Measurements from ENCODE around the gene AFF4.
A peak's percentile ranks its signal among the peaks of the same experiment; 100 is the strongest.
"Not testable (repeated sequence)": the region's sequence is repeated elsewhere in the genome, so short reads cannot be mapped to it uniquely, and the experiment has no call there.

The AFF4 gene
- 149 to 547 (median 272) reads per million in 18 experiments for total RNA-seq

GRCh38 chr5:132963171-132964104 is at the start of gene AFF4:
Gene AFF4 (minus strand): TSS chr5:132963634. CDS start chr5:132937189, 26,445 bp downstream.
- peak; percentile 97 to 99 for DNase-seq

- DNase-seq: not testable (repeated sequence)
Measured at GRCh38 chr5:133008455-133008854, 45.0 kb upstream of the AFF4 start.

DNA sequence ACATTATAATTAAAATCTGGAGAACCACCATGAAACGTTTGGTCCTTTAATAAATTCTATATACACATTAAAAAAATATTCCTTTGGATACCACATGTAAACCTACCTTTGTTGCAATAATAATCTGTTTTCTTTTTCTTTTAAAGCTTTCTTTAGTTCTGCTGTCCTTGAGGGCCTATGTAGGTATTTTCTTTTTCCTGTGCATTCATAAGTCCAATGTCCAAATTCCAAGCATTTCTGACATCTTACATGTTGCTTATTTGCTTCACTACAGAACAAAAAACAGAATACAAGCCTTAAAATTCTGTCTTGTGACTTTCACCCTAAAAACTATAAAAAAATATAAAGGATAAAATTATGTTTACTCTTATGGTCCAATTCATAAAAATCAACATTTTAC is 43.2 kb upstream of the AFF4 start:
- DNase-seq: no peak

GRCh38 chr5:132999246-132999645 is 35.8 kb upstream of the AFF4 start:
- DNase-seq: no peak

- peak; percentile 76 to 78 for DNase-seq
Measured at GRCh38 chr5:132998556-132998955, 35.1 kb upstream of the AFF4 start.

DNA sequence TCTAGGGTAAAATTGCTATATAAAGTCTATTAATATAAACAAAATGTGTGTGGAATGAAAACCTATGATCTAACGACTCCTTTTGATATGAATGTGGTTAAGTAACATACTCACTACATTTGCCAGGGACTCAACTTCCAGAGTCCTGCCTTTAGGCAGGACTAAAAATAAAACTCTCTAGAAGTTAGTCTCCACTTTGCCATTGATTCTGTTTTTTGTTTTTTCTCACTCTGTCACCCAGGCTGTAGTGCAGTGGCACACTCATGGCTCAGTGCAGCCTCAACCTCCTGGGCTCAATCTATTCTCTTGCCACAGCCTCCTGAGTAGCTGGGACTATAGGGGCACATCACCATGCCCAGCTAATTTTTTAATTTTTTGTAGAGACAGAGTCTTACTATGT is 32.9 kb upstream of the AFF4 start:
- DNase-seq: no peak

DNA sequence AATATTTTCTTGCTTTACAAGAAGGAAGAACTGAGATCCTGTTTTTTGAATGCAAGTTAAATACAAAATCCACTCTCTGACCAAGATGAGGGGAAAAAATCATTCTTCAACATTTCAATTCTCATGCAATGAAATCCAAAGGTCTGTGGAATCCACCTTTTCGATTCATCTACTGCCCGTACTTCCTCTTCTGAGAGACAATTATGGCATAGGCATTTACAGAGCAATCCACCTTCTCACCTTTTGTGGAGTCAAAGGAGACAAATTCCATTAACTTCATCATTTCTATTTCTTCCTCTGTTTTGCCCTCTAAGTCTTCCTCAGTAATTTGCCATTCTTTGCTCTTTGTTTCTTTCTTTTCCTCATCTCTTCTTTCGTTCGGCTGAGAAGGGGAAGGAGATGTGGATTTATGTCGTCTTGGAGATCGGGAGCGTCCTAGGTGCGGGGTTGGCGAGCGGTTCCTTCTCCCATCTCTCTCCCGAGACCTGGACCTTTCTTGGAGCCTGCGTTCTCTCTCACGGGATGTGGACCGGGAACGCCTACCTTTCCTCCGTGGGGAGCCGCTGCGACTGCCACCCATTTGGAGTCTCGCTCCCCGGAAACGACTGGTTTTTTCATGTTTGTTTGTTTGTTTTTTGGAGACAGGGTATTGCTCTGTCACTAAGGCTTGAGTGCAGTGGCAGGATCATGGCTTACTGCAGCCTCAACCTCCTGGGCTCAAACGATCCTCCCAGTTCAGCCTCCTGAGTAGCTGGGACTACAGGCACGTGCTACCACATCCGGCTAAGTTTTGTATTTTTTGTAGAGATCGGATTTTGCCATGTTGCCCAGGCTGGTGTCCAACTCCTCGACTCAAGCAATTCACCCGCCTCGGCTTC is 24.3 kb upstream of the AFF4 start:
- no peak for DNase-seq

- not testable (repeated sequence) for DNase-seq
Measured at GRCh38 chr5:132982971-132983370, 19.5 kb upstream of the AFF4 start.

GRCh38 chr5:132981288-132981687 is 17.9 kb upstream of the AFF4 start:
- peak in 1 of 2 donors; percentile 29 for DNase-seq

GRCh38 chr5:132979976-132980375 is 16.5 kb upstream of the AFF4 start:
- no peak for DNase-seq

- peak; percentile 87 to 92 for DNase-seq
Measured at GRCh38 chr5:132979367-132979940, 16.0 kb upstream of the AFF4 start.

GRCh38 chr5:132976852-132977251 is 13.4 kb upstream of the AFF4 start:
- no peak for DNase-seq

DNA sequence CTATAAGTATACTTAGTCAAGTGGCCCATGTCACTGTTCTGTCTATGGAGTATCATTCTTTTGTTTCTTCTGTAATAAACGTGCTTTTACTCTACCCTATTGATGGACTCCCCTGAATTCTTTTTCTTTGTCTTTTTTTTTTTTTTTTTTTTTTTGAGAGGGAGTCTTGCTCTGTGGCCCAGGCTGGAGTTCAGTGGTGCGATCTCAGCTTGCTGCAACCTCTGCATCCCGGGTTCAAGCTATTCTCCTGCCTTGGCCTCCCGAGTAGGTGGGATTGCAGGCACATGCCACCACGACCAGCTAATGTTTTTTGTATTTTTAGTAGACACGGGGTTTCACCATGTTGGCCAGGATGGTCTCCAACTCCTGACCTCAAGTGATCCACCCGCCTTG is 9.0 kb upstream of the AFF4 start:
- DNase-seq: not testable (repeated sequence)

DNA sequence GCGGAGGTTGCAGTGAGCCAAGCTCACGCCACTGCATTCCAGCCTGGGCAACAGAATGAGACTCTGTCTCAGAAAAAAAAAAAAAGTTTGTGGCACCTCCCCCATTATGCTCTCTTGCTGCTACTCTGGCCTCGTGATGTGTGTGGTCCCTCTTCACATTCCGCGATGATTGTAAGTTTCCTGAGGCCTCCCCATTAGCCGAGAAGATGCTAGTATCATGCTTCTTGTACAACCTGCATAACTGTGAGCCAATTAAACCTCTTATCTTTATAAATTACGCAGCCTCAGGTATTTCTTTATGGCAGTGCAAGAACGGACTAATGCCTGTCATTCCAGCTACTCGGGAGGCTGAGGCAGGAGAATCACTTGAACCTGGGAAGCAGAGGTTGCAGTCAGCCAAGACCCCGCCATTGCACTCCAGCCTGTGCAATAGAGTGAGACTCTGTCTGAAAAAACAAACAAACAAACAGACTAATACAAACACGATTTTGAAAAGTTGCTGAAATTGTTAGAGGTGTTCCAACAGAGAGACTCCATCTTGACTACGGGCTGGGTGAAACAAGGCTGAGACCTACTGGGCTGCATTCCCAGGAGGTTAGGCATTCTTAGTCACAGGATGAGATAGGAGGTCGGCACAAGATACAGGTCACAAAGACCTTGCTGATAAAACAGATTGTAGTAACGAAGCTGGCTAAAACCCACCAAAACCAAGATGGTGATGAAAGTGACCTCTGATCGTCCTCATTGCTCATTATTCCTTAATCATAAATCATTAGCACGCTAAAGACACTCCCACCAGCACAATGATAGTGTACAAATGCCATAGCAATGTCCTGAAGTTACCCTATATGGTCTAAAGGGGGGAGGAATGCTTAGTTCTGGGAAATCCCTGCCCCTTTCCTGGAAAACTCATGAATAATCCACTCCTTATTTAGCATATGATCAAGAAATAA is 8.3 kb upstream of the AFF4 start:
- DNase-seq: no peak

GRCh38 chr5:132965120-132965519 is 1.7 kb upstream of the AFF4 start:
- no peak for DNase-seq

- DNase-seq: peak; percentile 58 to 61
Measured at GRCh38 chr5:132962429-132963021, 909 bp downstream of the AFF4 start.

DNA sequence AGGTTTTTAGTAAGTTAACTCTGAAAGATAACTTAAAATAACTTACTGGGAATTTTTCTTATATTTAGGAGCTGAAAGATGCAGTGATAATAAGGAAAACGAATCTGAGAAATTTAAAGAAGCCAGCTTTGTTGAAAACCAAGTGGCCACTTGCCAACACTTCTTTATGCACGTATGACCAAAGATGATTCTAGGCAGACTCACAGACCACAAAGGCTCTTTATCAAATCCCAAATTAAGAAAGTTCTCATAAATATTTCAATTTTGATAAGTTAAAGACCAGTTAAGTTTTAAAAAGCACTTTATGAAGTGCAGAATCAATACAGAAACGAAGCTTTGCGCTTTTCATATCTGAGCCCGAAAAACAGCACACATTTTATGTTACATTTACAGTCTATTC is 1.5 kb downstream of the AFF4 start:
- DNase-seq: peak in 1 of 2 donors; percentile 28

DNA sequence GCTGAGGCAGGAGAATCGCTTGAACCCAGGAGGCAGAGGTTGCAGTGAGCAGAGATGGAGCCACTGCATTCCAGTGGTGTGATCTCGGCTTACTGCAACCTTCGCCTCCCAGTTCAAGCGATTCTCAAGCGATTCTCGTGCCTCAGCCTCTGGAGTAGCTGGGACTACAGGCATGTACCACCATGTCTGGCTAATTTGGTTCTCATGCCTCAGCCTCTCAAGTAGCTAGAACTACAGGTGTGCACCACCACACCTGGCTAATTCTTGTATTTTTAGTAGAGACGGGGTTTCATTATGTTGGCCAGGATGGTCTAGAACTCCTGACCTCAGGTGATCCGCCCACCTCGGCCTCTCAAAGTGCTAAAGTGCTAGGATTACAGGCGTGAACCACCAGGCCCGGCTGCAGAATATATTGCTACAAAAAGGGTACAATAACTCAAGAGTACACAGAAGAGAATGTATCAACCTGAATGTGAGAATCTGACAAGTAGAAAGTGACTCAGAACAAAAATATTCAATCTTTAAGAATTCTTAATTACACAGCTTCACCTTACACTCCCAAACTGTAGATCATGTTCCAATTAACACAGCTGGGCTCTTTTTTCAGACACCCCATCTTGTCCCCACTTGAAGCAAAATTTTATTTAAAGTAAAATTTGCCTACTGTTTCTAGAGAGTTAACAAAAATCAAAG is 2.2 kb downstream of the AFF4 start:
- not testable (repeated sequence) for DNase-seq

GRCh38 chr5:132956166-132956799 is 7.2 kb downstream of the AFF4 start:
- DNase-seq: not testable (repeated sequence)

DNA sequence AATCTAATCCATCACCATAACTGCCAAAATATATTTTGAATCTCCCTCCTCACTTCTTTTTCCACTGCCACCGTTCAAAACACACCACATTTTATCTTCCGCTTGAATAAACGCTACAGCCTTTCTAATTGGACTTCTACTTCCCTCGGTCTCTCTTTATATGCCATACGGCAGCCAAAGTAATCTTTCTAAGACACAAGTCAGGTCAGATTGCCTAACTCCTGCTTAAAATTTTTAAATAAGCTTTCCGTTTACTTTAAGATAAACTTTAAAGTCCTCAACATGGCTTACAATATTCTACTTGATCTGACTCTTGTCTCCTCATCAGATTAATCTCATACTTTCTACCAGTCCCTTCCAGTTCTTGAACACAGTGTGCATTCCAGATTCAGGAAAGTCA is 9.7 kb downstream of the AFF4 start:
- no peak for DNase-seq

All from inflammatory macrophage (primary cell).